Colonic mucosa (tissue), 4 donors: ENCODE measurements around the gene NTRK3. TPM values are rescaled to one million over a fixed set of nuclear protein-coding genes. Genes with fewer than 3 reads are reported as not detected.

Experiments
- DNase-seq: peaks from one replicate; pipeline ENCODE4 v3.0.0-alpha.2; 2020
- H3K27ac ChIP-seq: fragments of 200-600 bp; one replicate; pipeline ENCODE4 v1.8.0; 2021
- H3K27me3 ChIP-seq: fragments of 200-600 bp; one replicate; pipeline ENCODE4 v1.8.0; 2021
- H3K36me3 ChIP-seq: fragments of 200-600 bp; one replicate; pipeline ENCODE4 v1.8.0; 2021
- H3K4me1 ChIP-seq: fragments of 200-600 bp; one replicate; pipeline ENCODE4 v1.8.0; 2021; ENCODE audit warnings: mild to moderate bottlenecking
- H3K4me3 ChIP-seq: fragments of 200-600 bp; one replicate; pipeline ENCODE4 v1.8.0; 2021
- H3K9ac ChIP-seq, 2 donors: one replicate each; pipeline ENCODE4 v1.7.0; 2013; ENCODE audit warnings: control low read depth in 2 of 2, low read depth in 2 of 2, low read length in 2 of 2
- H3K9me3 ChIP-seq: fragments of 200-600 bp; one replicate; pipeline ENCODE4 v1.8.0; 2021
- intact Hi-C: fragments of 100-400 bp; cut with DNase I; formaldehyde crosslinking; loops from one replicate; pipeline ENCODE4 v1.14.1; 2022
- total RNA-seq, 2 donors: library from RNA; stranded (reverse); fragmentation: NEBNext Ultra II Directional in 1 of 2; extraction: Animal tissue kit (Norgen Biotek cat#: 25700) in 1 of 2; gene quantifications; one replicate each; pipeline ENCODE4 v1.2.1, GENCODE V29; 2021
- TF ChIP-seq, protein P1 (sequence below): fragments of 200-600 bp; IDR thresholded peaks from one replicate; pipeline ENCODE4 v1.8.0; 2022; ENCODE audit warnings: antibody characterized with exemption, mild to moderate bottlenecking
- donor health status: healthy.
- donor health status: DM: no; HTN: no; CAD: no.
- donor health status: DM: no; HTN: no; CAD: no.

The NTRK3 gene
- total RNA-seq, 2 donors from 2014 or later, result 1.2 to 1.5 TPM

DNA sequence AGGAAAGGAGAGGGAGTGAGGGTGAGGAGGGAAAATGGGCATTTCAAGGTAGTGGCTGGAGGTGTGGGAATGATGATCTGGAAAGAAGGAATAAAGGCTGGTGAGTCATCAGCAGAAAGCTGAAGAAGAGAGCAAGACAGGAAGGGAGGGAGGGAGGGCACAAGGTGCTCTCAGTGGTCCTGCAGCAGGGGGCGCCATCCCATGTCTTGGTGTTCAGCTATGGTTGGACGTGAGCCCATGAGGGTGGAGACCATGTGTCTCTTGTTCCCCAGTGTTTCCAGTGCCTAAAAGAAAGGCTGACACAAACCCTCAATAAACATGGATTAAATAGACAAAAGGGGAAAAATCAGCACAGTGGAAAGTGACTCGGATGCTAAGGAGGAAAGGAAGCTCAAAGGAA lies 228.5 kb downstream of the NTRK3 start:
- H3K36me3 ChIP-seq, result no peaks in the 10 kb centered on the region
- no peak overlapping the region for H3K27ac ChIP-seq
- no peak overlapping the region for H3K9ac ChIP-seq
- H3K9me3 ChIP-seq, result no peaks in the 10 kb centered on the region
- no peak overlapping the region for H3K4me3 ChIP-seq
- no peaks in the 10 kb centered on the region for H3K4me1 ChIP-seq
- TF ChIP-seq, protein P1, sequence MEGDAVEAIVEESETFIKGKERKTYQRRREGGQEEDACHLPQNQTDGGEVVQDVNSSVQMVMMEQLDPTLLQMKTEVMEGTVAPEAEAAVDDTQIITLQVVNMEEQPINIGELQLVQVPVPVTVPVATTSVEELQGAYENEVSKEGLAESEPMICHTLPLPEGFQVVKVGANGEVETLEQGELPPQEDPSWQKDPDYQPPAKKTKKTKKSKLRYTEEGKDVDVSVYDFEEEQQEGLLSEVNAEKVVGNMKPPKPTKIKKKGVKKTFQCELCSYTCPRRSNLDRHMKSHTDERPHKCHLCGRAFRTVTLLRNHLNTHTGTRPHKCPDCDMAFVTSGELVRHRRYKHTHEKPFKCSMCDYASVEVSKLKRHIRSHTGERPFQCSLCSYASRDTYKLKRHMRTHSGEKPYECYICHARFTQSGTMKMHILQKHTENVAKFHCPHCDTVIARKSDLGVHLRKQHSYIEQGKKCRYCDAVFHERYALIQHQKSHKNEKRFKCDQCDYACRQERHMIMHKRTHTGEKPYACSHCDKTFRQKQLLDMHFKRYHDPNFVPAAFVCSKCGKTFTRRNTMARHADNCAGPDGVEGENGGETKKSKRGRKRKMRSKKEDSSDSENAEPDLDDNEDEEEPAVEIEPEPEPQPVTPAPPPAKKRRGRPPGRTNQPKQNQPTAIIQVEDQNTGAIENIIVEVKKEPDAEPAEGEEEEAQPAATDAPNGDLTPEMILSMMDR, result no peak
- DNase-seq, result no peak
- H3K27me3 ChIP-seq, result no peaks in the 10 kb centered on the region
- intact Hi-C loops, result no loop called here

DNA sequence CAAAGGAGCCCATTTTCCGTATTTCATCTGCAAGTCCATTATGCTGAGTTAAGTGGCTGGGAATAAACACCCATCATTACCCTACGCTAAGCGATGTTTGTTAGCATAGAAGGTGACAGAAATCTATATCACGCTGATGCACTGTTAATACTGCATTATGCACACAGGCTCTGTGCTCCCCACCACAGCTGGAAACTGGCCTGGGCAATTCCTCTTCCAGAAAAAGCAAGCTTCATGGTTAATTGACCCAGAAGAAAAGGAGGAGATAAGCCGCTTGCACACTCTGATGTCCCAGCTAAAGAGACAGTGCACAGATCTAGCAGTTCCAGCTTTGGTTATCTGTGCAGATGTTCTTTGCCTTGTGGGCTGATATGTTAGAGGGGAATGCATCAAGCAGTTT lies 232.6 kb downstream of the NTRK3 start:
- Histone ChIP-seq H3K27ac (no peak overlapping the region), H3K9ac (no peak overlapping the region), H3K4me3 (no peak overlapping the region), H3K4me1 (no peaks in the 10 kb centered on the region), H3K9me3 (no peaks in the 10 kb centered on the region), H3K36me3 (no peaks in the 10 kb centered on the region), H3K27me3 (no peaks in the 10 kb centered on the region)
- TF ChIP-seq, protein P1, result no peak
- intact Hi-C loops, result no loop called here
- no peak for DNase-seq

DNA sequence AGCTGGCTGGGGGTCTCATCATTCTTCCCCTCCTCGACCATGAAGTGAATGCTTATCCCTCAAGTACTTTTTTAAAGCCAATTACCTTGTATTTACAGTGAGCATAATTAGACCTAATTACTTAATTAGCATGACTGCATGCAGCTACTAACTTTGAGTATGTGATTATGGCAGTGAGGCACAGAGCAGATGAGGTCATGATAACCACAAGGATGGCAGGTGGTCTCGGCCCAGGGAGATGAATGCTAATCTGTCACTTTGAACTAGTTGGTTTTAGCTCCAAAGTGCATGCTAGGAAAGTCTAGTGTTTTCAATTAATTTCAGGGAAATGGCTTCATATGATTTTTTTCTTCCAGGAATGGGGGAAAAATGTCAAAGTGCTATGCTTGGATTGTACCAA lies 233.8 kb downstream of the NTRK3 start:
- Histone ChIP-seq H3K27ac (no peak overlapping the region), H3K27me3 (no peaks in the 10 kb centered on the region), H3K36me3 (no peaks in the 10 kb centered on the region), H3K4me3 (no peak overlapping the region), H3K4me1 (no peaks in the 10 kb centered on the region), H3K9ac (no peak overlapping the region), H3K9me3 (no peaks in the 10 kb centered on the region)
- DNase-seq, result no peak
- intact Hi-C loops, result no loop called here
- TF ChIP-seq, protein P1, result no peak

DNA sequence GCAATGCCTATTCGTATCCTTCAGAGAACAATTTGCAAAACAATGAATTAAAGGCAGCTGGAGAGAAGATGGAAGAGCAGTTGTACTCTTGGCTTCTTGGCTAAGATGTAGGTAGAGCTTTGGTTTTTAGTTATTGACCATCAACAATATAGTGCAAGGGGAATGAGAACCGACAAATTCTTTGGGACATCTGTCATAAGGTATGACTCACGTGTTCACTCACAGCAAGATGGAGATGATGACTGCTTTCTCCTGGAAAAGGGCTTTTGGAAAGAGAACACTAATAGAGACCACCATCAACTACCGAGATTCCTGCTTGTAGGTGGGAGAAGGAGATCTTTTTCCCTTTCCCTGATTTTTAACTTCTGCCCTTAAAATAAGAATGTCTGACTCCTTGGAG lies 234.9 kb downstream of the NTRK3 start:
- H3K36me3 ChIP-seq, result no peaks in the 10 kb centered on the region
- no peaks in the 10 kb centered on the region for H3K27me3 ChIP-seq
- no peak for DNase-seq
- intact Hi-C loops, result no loop called here
- no peak overlapping the region for H3K27ac ChIP-seq
- no peaks in the 10 kb centered on the region for H3K4me1 ChIP-seq
- TF ChIP-seq, protein P1, result no peak
- no peak overlapping the region for H3K9ac ChIP-seq
- no peaks in the 10 kb centered on the region for H3K9me3 ChIP-seq
- no peak overlapping the region for H3K4me3 ChIP-seq

DNA sequence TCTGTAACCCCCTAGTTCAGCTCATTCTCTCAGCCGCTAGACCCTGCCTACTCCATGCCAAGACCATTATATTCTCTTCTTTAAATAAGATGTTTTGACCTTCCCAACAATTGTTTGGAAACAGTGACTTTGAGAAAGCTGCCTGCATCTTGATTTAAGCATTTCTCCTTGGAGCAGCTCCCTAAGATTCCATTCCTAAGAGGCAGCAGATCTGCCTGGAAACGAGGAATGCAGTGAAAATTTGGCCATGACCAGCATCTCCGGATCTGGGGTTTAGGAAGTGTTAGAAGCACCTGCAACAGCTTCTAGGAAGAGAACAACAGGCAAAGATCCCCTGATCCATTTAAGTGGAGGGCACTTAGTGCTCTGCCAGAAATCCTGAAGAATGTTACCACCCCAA lies 235.7 kb downstream of the NTRK3 start:
- TF ChIP-seq, protein P1, result no peak
- intact Hi-C loops, result no loop called here
- Histone ChIP-seq H3K4me1 (no peaks in the 10 kb centered on the region), H3K36me3 (no peaks in the 10 kb centered on the region), H3K4me3 (no peak overlapping the region), H3K9me3 (no peaks in the 10 kb centered on the region), H3K9ac (no peak overlapping the region), H3K27ac (no peak overlapping the region), H3K27me3 (no peaks in the 10 kb centered on the region)
- DNase-seq, result no peak

DNA sequence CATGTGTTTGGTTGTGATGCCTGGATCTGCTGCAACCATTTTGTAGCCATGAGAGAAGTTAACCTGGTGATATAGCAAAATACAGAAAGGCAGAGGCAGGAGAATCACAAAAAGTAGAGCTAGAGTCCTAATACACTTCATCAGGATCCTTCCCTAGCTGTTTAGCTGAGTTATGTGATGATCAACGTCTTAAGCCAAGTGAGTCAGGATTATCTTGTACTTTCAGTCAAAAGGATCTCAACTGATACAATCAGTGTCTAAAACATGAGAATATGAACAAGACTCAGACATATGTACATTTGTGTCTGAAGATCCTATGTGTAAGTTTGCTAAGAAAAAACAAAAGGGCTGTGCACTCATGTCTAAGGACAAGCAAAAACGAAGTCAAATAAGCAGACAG lies 236.9 kb downstream of the NTRK3 start:
- no peaks in the 10 kb centered on the region for H3K9me3 ChIP-seq
- H3K27me3 ChIP-seq, result no peaks in the 10 kb centered on the region
- no peak overlapping the region for H3K9ac ChIP-seq
- no peaks in the 10 kb centered on the region for H3K36me3 ChIP-seq
- TF ChIP-seq, protein P1, result no peak
- no peak overlapping the region for H3K4me3 ChIP-seq
- intact Hi-C loops, result no loop called here
- H3K4me1 ChIP-seq, result no peaks in the 10 kb centered on the region
- no peak overlapping the region for H3K27ac ChIP-seq
- no peak for DNase-seq
